Peyer's patch (tissue), 4 donors: ENCODE results near the gene CTNNA2.

Experiments used
- CTCF ChIP-seq, 6 experiments: fragments of 450-650 bp in 4 of 6; fragments of 200-600 bp in 2 of 6; sonication (generic) in 1 of 6; IDR thresholded peaks; one replicate each; pipeline ENCODE4 v1.5.1; 2017 to 2019; ENCODE audit warnings: antibody characterized with exemption in 6 of 6, mild to moderate bottlenecking in 3 of 6, moderate library complexity in 1 of 6
- POLR2A ChIP-seq, 2 donors: fragments of 450-650 bp; IDR thresholded peaks; one replicate each; pipeline ENCODE4 v1.5.1; 2017; ENCODE audit warnings: antibody characterized with exemption in 2 of 2, mild to moderate bottlenecking in 2 of 2, moderate library complexity in 2 of 2

- TF ChIP-seq POLR2A (IDR thresholded peaks at IDR 0.05): no peak
- no peak for TF ChIP-seq CTCF (IDR thresholded peaks at IDR 0.05)
Observed at GRCh38 chr2:79831961-79832360, 319.1 kb downstream of the CTNNA2 start.
